Thyroid gland (tissue), 4 donors: ENCODE data around the gene BHLHE41.

Experiments used
- CTCF ChIP-seq, 6 experiments: fragments of 200-600 bp in 3 of 6; fragments of 450-650 bp in 3 of 6; sonication (generic) in 3 of 6; IDR thresholded peaks; one replicate each; pipeline ENCODE4 v1.5.1; 2016 to 2019; ENCODE audit warnings: antibody characterized with exemption in 6 of 6, mild to moderate bottlenecking in 2 of 6, inconsistent platforms in 1 of 6, moderate library complexity in 1 of 6
- POLR2A ChIP-seq, 2 donors: fragments of 450-650 bp; IDR thresholded peaks; one replicate each; pipeline ENCODE4 v1.6.1; 2017; ENCODE audit warnings: antibody characterized with exemption in 2 of 2, mild to moderate bottlenecking in 2 of 2, moderate library complexity in 1 of 2

GRCh38 chr12:26088998-26089397, 35.8 kb downstream of the BHLHE41 start:
- TF ChIP-seq CTCF (IDR thresholded peaks at IDR 0.05): no peak
- TF ChIP-seq POLR2A (IDR thresholded peaks at IDR 0.05): no peak
